CD4-positive, alpha-beta T cell treated with Interleukin-6 for 4 hours (primary cell): Measurements from ENCODE around the gene ATP5F1B.

Experiments
- DNase-seq: peaks from one replicate; pipeline ENCODE4 v3.0.0-alpha.2; 2020; ENCODE audit warnings: mixed read lengths

The ATP5F1B gene

GRCh38 chr12:56645201-56645716, 525 bp downstream of the ATP5F1B start:
- peak; percentile 25 for DNase-seq

GRCh38 chr12:56644654-56645053, 1.1 kb downstream of the ATP5F1B start:
- DNase-seq = no peak

- DNase-seq = no peak
Measured at GRCh38 chr12:56641219-56641618, 4.6 kb downstream of the ATP5F1B start.

- DNase-seq = no peak
Measured at GRCh38 chr12:56637621-56638020, 8.2 kb downstream of the ATP5F1B start.

GRCh38 chr12:56636675-56637540, 8.9 kb downstream of the ATP5F1B start:
- peak; percentile 91 for DNase-seq

- DNase-seq = peak; percentile 88
Measured at GRCh38 chr12:56635806-56636674, 9.7 kb downstream of the ATP5F1B start.

GRCh38 chr12:56634837-56635791, 10.7 kb downstream of the ATP5F1B start:
- peak; percentile 74 for DNase-seq

- peak; percentile 37 for DNase-seq
Measured at GRCh38 chr12:56634242-56634836, 11.4 kb downstream of the ATP5F1B start.

- DNase-seq = no peak
Measured at GRCh38 chr12:56633468-56634241, 12.1 kb downstream of the ATP5F1B start.

- DNase-seq = no peak
Measured at GRCh38 chr12:56632701-56633467, 12.9 kb downstream of the ATP5F1B start.

- DNase-seq = peak; percentile 73
Measured at GRCh38 chr12:56631790-56632700, 13.7 kb downstream of the ATP5F1B start.

GRCh38 chr12:56630180-56630632, 15.6 kb downstream of the ATP5F1B start, which contains the start of gene BAZ2A:
BAZ2A (minus strand) TSS chr12:56630326; CDS start chr12:56617530, 12,796 bp downstream.
- DNase-seq = peak; percentile 86

GRCh38 chr12:56629459-56630179, 16.2 kb downstream of the ATP5F1B start:
- peak; percentile 45 for DNase-seq

- peak; percentile 74 for DNase-seq
Measured at GRCh38 chr12:56628671-56629458, 16.9 kb downstream of the ATP5F1B start.

GRCh38 chr12:56626701-56627100, 19.1 kb downstream of the ATP5F1B start:
- no peak for DNase-seq

GRCh38 chr12:56622535-56622934, 23.2 kb downstream of the ATP5F1B start:
- DNase-seq = no peak

GRCh38 chr12:56616925-56617324, 28.9 kb downstream of the ATP5F1B start:
- no peak for DNase-seq
